Thoracic aorta (tissue), 2 donors: Measurements from ENCODE around the gene STUB1. TPM values are rescaled to one million over a fixed set of nuclear protein-coding genes. Genes with fewer than 3 reads are reported as not detected.

Experiments used
- ATAC-seq: fragments of 150-250 bp; one replicate; pipeline ENCODE4 v1.8.0; 2017; ENCODE audit warnings: low read depth; ENCODE audit not compliant: insufficient number of reproducible peaks, low FRiP score
- DNase-seq: peaks from one replicate; pipeline ENCODE4 v3.0.0-alpha.2; 2020; ENCODE audit warnings: low spot score
- H3K27ac ChIP-seq, 2 donors: fragments of 200-600 bp; sonication (generic); 1 replicate in 1 of 2; 2 replicates in 1 of 2; pipeline ENCODE4 v1.5.1; 2016; ENCODE audit warnings: mild to moderate bottlenecking in 2 of 2, moderate library complexity in 2 of 2
- H3K27me3 ChIP-seq: fragments of 200-600 bp; sonication (generic); replicated peaks from 2 replicates; pipeline ENCODE4 v1.6.0; 2016; ENCODE audit warnings: mild to moderate bottlenecking; ENCODE audit not compliant: insufficient read depth
- H3K36me3 ChIP-seq: fragments of 200-600 bp; sonication (generic); one replicate; pipeline ENCODE4 v1.5.1; 2016
- H3K4me1 ChIP-seq, 2 donors: fragments of 200-600 bp; sonication (generic); 1 replicate in 1 of 2; 2 replicates in 1 of 2; pipeline versions ENCODE4 v1.5.1 to v1.6.0; 2016; ENCODE audit warnings: low read depth in 2 of 2, mild to moderate bottlenecking in 1 of 2; ENCODE audit not compliant: control insufficient read depth in 1 of 2
- H3K4me3 ChIP-seq: fragments of 200-600 bp; sonication (generic); 2 replicates; pipeline ENCODE4 v1.5.1; 2016; ENCODE audit warnings: mild to moderate bottlenecking
- H3K9me3 ChIP-seq: fragments of 200-600 bp; sonication (generic); 2 replicates; pipeline ENCODE4 v1.5.1; 2016
- CTCF ChIP-seq: fragments of 200-600 bp; sonication (generic); IDR thresholded peaks from one replicate; pipeline ENCODE4 v1.5.1; 2019; ENCODE audit warnings: antibody characterized with exemption
- total RNA-seq, 2 donors: library from RNA; depleted of rRNA; stranded (reverse); fragments of >200 nt; gene quantifications; one replicate each; pipeline versions ENCODE4 v1.1.0 to v1.2.3, GENCODE V29; 2016

Gene STUB1
- total RNA-seq, 2 donors from 2014 or later, result 103 to 145 TPM

GRCh38 chr16:633336-634050 is 46.7 kb upstream of the STUB1 start:
- no peaks in the 10 kb centered on the region for H3K27me3 ChIP-seq
- H3K4me3 ChIP-seq, result no peak overlapping the region
- no peaks in the 10 kb centered on the region for H3K36me3 ChIP-seq
- no peak overlapping the region for H3K27ac ChIP-seq
- peaks cover 11 to 32% of the 10 kb centered on the region in 2 donors for H3K4me1 ChIP-seq
- DNase-seq (no peak), ATAC-seq (no peak)
- H3K9me3 ChIP-seq, result no peaks in the 10 kb centered on the region
- no peak for TF ChIP-seq CTCF

DNA sequence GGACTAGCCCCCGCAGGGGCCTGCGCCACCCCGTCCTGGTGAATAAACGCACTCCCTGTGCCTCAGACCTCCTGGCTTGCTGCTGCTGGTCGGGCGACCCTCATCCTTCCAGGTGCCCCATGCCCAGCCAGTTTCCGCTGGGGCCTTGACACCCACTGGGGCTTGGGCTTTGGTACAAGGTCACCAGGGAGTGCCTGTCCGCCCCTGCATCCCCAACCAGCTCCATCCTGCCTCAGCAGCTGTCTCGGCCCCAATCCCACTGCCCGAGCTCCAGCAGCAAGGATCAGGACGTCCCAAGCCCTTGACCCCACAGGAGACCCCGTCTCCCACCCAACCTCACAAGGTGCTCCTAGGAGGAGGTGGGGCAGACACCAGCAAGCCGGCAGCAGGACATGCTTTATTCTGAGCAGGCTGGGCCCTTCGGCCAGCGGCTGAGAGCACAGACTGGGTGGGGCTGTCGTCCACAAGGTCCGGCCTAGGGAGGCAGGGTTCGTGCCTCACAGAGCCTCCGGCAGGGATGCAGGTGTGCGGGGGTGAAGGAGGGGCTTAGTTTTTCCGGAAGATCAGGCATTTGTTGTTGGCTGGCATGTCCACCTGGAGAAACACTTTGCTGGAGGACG is 46.0 kb upstream of the STUB1 start:
- peaks cover 11 to 32% of the 10 kb centered on the region in 2 donors for H3K4me1 ChIP-seq
- H3K4me3 ChIP-seq, result no peak overlapping the region
- no peak for ATAC-seq

GRCh38 chr16:634996-635395 is 45.2 kb upstream of the STUB1 start:
- no peak for TF ChIP-seq CTCF
- ATAC-seq (no peak), DNase-seq (no peak)
- Histone ChIP-seq H3K36me3 (no peaks in the 10 kb centered on the region), H3K27me3 (no peaks in the 10 kb centered on the region), H3K4me1 (peaks cover 11 to 32% of the 10 kb centered on the region in 2 donors), H3K27ac (no peak overlapping the region), H3K4me3 (peak overlapping the region; percentile 84), H3K9me3 (no peaks in the 10 kb centered on the region)

More for the DNA sequence above, 46.0 kb upstream of the STUB1 start:
- H3K36me3 ChIP-seq, result no peaks in the 10 kb centered on the region
- H3K9me3 ChIP-seq, result no peaks in the 10 kb centered on the region
- H3K27me3 ChIP-seq, result no peaks in the 10 kb centered on the region
- no peak for TF ChIP-seq CTCF
- no peak for DNase-seq
- H3K27ac ChIP-seq, result no peak overlapping the region

DNA sequence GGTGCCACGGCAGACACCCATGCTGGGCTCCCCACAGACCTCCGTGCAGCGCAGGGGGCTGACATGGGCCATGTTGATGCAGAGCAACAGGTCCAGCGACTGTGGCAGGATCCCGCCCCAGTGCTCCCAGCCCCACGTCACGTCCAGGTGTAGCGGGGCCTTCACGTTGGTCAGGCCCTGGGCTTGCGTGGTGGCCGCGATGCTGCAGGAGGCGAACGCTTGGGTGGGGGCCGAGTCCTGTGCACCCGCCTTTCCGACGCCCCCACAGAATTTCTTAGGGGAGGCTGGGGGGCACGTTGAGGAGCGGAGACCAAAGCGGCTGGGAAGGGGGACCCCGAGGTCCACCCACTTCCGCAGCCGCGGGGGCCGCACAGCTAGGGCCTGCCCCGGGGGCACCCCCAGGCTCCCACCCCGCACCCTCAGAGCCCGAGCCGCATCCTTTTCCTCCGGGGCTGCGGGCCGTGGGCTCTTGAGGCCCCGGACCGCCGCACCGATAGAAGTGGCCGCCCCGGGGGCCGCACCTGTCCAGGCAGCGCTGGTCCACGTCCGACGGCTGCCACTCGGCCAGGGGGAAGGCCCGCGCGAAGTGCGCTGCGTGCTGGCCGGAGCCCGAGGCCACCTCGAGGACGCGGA is 44.5 kb upstream of the STUB1 start:
- Histone ChIP-seq H3K36me3 (no peaks in the 10 kb centered on the region), H3K9me3 (no peaks in the 10 kb centered on the region), H3K4me3 (peak overlapping the region; percentile 84), H3K27me3 (no peaks in the 10 kb centered on the region), H3K4me1 (peaks cover 11 to 32% of the 10 kb centered on the region in 2 donors), H3K27ac (peak overlapping the region; percentile 93 to 99)
- DNase-seq (no peak), ATAC-seq (peak; percentile 4)
- no peak for TF ChIP-seq CTCF
